Choroid plexus epithelial cell (primary cell): ENCODE measurements around the gene INTS11.

ENCODE experiments used
- DNase-seq: peaks from one replicate; pipeline ENCODE4 v3.0.0-alpha.2; 2010; ENCODE audit warnings: low read depth
- H3K4me3 ChIP-seq: 2 replicates; pipeline ENCODE4 v1.5.1; 2011; ENCODE audit warnings: low read depth, mild to moderate bottlenecking, control low read depth, low read length, moderate library complexity
- CTCF ChIP-seq: conservative IDR thresholded peaks from 2 replicates; pipeline ENCODE4 v1.5.1; 2011; ENCODE audit warnings: low read depth, mild to moderate bottlenecking, control low read depth, inconsistent platforms, low read length, moderate library complexity

The INTS11 gene

DNA sequence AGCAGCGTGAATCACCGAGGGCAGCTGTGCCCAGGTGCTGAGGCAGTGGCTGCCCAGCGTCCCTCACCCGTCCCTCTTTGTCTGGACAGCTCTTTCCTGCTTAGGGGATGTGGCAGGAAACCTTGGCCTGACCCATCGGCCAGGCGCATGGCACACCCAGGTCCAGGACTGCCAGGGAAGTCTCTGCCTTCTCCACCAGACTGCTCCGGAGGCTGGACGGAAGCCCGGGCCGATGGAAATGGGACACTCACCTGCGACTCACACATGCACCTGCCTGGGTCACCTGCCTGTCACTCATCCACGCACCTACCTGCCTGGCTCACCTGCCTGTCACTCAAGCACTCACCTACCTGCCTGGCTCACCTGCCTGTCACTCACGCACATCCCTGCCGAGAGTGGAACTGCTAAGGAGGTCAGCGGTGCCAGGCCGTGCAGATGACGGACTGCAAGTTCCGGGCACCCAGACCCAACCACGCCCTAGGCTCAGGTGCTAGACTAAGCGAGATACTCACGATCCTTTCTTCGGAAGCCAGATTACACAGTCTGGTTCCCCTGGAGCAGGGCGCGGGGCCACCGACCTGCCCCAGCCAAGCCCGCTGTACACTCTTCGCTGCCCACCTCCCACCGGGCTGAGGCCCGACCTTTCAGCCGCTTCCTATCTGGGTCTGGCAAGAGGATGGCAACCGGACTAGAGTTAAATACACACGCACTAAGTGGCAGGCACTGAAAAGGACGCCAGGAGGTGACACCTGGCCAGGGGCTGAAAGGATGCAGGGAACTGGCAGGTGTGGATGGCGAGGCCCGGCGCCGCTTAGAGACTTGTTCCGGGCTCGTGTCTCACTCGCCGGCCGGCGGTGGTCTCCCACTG lies 51.9 kb downstream of the INTS11 start:
- peak overlapping the region; percentile 83 for H3K4me3 ChIP-seq
- TF ChIP-seq CTCF: no peak
- no peak for DNase-seq

- H3K4me3 ChIP-seq: no peak overlapping the region
- DNase-seq: no peak
- no peak for TF ChIP-seq CTCF
Observed at GRCh38 chr1:1270813-1271212, 53.6 kb downstream of the INTS11 start.

- no peak overlapping the region for H3K4me3 ChIP-seq
- TF ChIP-seq CTCF: no peak
Observed at GRCh38 chr1:1268284-1268682, 56.2 kb downstream of the INTS11 start.

GRCh38 chr1:1267488-1268283 lies 56.8 kb downstream of the INTS11 start:
- H3K4me3 ChIP-seq: no peak overlapping the region
- no peak for DNase-seq
- TF ChIP-seq CTCF: no peak

More at GRCh38 chr1:1268284-1268682, 56.2 kb downstream of the INTS11 start:
- DNase-seq: no peak

DNA sequence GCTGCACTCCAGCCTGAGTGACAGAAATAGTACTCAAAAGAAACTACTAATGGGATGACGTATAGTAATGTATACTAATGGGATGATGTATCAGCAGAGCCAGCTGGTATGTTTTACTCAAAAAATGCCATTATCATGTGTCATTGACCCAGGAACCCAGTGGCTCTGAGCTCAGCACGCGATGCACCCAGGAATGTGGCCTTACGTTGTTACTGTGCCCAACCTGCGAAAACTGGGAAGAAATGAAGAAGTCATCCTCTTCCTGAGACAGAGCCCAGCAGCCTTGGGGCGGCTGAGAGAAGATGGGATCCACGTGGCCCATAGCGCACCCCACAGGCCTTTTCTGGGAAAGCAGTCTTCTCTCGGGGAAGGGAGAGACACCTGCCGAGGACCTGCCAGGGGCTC lies 59.6 kb downstream of the INTS11 start:
- peak; percentile 75 for TF ChIP-seq CTCF
- no peak overlapping the region for H3K4me3 ChIP-seq
- peak; percentile 95 for DNase-seq

DNA sequence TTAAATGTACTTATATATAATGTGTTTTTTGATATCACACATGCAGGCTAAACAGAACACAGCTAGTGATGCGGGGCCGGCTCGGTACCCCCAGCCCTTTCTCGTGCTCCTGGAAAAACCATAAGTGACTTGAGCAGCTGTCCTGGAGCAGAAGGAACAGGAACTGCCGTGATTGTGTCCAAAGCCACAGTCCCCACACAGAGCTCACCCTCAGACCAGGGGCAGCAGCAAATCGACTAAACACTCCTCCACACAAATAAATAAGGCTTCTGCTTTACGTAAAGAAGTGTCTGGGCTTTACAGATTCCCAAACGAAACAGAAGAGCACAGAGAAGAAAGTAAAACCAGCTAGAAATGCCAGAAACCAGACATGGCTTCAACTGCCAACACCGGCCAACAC lies 60.4 kb downstream of the INTS11 start:
- no peak overlapping the region for H3K4me3 ChIP-seq
- DNase-seq: no peak
- no peak for TF ChIP-seq CTCF
